ENCODE data around the gene NOL9.

Gene NOL9

GRCh38 chr1:6485168-6486101 is 68.9 kb downstream of the NOL9 start:
- DNase-seq = no peak

- DNase-seq = no peak
Measured at GRCh38 chr1:6484826-6485167, 69.5 kb downstream of the NOL9 start.

- no peak for DNase-seq
Measured at GRCh38 chr1:6483761-6484117, 70.6 kb downstream of the NOL9 start.

- DNase-seq = no peak
Measured at GRCh38 chr1:6483017-6483760, 71.1 kb downstream of the NOL9 start.

- no peak for DNase-seq
Measured at GRCh38 chr1:6481820-6482219, 72.5 kb downstream of the NOL9 start.

- no peak for DNase-seq
Measured at GRCh38 chr1:6477039-6477820, 77.1 kb downstream of the NOL9 start.

- no peak for DNase-seq
Measured at GRCh38 chr1:6476483-6476882, 77.8 kb downstream of the NOL9 start.

- no peak for DNase-seq
Measured at GRCh38 chr1:6475381-6476133, 78.8 kb downstream of the NOL9 start.

- DNase-seq = no peak
Measured at GRCh38 chr1:6474815-6475282, 79.5 kb downstream of the NOL9 start.

- DNase-seq = no peak
Measured at GRCh38 chr1:6473974-6474814, 80.1 kb downstream of the NOL9 start.

- DNase-seq = no peak
Measured at GRCh38 chr1:6473156-6473555, 81.2 kb downstream of the NOL9 start.

- DNase-seq = no peak
Measured at GRCh38 chr1:6472391-6472790, 81.9 kb downstream of the NOL9 start.

GRCh38 chr1:6471970-6472368 is 82.3 kb downstream of the NOL9 start:
- DNase-seq = no peak

All from SIG-M5 (cell line).